ENCODE measurements around the gene KBTBD12.
A peak's percentile ranks its signal among the peaks of the same experiment; 100 is the strongest.
"Not testable (repeated sequence)": the region's sequence is repeated elsewhere in the genome, so short reads cannot be mapped to it uniquely, and the experiment has no call there.

Gene KBTBD12

DNA sequence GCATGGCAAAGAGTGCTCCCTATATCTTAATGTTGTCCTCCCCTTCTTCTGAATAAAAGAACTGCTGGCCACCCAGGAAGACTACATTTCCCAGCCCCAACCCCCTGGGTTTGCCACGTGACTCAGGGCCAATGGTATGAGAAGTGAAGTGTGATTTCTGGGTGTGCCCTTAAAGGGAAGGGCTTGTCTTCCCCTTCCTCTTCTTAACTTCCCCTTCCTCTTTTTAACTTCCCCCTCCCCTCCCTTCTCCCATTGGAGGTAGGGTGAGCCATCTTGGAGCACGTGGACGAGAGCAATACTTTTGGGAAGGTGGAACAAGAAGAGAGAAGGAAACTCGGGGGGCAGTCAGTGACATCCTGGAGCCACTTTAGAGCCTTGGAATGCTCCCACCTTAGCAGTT lies 6.8 kb upstream of the KBTBD12 start:
- H3K4me3 ChIP-seq (ENCODE audit: low read depth, low read length) = no peak overlapping the region
- peak; percentile 35 for DNase-seq (ENCODE audit: low read depth)

DNA sequence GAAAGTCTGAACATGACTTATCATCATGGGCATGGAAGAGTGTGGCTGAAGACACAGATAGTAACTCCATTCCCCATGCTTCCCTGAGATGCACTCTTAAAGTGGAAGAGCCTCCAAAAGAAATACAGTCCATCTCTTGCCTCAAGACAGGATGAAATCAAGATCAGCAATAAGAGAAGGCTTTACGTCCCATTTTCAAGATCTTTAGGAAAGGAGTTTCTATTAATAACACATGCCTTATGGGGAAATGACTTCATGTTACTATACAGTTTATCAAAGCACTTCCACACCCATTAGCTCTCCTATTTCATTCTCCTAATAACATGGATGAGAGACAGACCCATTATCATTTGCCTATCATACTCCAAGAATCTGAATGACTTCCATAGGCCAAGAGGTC lies 6.1 kb upstream of the KBTBD12 start:
- DNase-seq (ENCODE audit: low read depth) = no peak
- TF ChIP-seq, protein P1, sequence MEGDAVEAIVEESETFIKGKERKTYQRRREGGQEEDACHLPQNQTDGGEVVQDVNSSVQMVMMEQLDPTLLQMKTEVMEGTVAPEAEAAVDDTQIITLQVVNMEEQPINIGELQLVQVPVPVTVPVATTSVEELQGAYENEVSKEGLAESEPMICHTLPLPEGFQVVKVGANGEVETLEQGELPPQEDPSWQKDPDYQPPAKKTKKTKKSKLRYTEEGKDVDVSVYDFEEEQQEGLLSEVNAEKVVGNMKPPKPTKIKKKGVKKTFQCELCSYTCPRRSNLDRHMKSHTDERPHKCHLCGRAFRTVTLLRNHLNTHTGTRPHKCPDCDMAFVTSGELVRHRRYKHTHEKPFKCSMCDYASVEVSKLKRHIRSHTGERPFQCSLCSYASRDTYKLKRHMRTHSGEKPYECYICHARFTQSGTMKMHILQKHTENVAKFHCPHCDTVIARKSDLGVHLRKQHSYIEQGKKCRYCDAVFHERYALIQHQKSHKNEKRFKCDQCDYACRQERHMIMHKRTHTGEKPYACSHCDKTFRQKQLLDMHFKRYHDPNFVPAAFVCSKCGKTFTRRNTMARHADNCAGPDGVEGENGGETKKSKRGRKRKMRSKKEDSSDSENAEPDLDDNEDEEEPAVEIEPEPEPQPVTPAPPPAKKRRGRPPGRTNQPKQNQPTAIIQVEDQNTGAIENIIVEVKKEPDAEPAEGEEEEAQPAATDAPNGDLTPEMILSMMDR (IDR thresholded peaks at IDR 0.05; ENCODE audit: low read depth, low read length) = no peak
- TF ChIP-seq POLR2A (IDR thresholded peaks at IDR 0.05; ENCODE audit: extremely low read depth, insufficient read length) = no peak
- no peak for TF ChIP-seq MYC (IDR thresholded peaks at IDR 0.05; ENCODE audit: low read depth, low read length)
- TF ChIP-seq, protein P2, sequence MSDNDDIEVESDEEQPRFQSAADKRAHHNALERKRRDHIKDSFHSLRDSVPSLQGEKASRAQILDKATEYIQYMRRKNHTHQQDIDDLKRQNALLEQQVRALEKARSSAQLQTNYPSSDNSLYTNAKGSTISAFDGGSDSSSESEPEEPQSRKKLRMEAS (IDR thresholded peaks at IDR 0.05; ENCODE audit: low read depth, low read length) = no peak
- no peak overlapping the region for H3K4me3 ChIP-seq (ENCODE audit: low read depth, low read length)

More for the DNA sequence above, 6.8 kb upstream of the KBTBD12 start:
- TF ChIP-seq, protein P2 (IDR thresholded peaks at IDR 0.05; ENCODE audit: low read depth, low read length) = no peak
- no peak for TF ChIP-seq MYC (IDR thresholded peaks at IDR 0.05; ENCODE audit: low read depth, low read length)
- TF ChIP-seq POLR2A (IDR thresholded peaks at IDR 0.05; ENCODE audit: extremely low read depth, insufficient read length) = no peak
- TF ChIP-seq, protein P1 (IDR thresholded peaks at IDR 0.05; ENCODE audit: low read depth, low read length) = no peak

DNA sequence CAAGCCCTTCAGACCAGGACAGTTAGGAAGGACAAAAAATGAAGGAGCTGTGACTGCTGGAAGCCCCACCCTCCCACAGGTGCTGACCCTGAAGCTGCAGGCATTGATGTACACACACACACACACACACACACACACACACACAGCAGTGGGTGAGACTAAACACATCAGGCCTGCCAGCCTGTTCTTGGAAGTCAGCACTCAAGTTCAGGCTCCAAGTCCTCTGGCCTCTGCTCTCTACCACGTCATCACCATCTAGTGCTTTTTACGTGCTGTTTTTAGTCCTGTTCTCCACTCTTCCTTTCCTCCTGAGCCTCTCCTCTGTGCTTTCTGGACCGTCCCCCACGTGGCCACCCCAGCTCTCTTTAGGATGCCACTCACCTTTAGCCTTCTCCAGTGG lies 5.4 kb upstream of the KBTBD12 start:
- DNase-seq (ENCODE audit: low read depth) = no peak
- no peak overlapping the region for H3K4me3 ChIP-seq (ENCODE audit: low read depth, low read length)
- TF ChIP-seq, protein P2 (IDR thresholded peaks at IDR 0.05; ENCODE audit: low read depth, low read length) = no peak
- TF ChIP-seq, protein P1 (IDR thresholded peaks at IDR 0.05; ENCODE audit: low read depth, low read length) = no peak
- TF ChIP-seq MYC (IDR thresholded peaks at IDR 0.05; ENCODE audit: low read depth, low read length) (no peak), POLR2A (IDR thresholded peaks at IDR 0.05; ENCODE audit: extremely low read depth, insufficient read length) (no peak)

DNA sequence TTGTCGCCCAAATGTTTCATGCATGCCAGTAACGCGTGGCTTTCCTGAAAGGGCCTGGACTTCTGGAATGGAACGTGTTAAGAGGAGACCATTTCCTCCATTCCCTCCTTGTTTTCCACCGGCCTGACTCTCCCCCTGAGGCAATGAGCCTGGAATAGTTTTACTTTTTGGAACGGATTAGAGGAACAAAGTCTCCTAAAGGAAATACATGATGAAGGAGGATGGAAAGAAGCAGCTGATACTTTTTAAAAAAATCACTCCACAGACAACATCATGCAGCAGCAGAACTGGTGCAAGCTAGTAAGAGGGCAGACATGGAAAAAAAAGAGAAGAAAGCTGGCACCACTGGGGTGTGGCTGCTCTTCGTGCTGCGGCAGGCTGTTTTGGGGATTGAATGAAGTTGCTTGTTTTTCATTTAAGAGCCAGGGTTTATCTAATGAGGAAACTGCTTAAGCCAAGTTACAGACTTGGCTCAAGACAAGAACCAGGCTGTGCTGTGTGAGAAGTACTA lies 3.6 kb upstream of the KBTBD12 start:
- DNase-seq (ENCODE audit: low read depth) = no peak
- no peak overlapping the region for H3K4me3 ChIP-seq (ENCODE audit: low read depth, low read length)
- TF ChIP-seq POLR2A (IDR thresholded peaks at IDR 0.05; ENCODE audit: extremely low read depth, insufficient read length) (no peak), MYC (IDR thresholded peaks at IDR 0.05; ENCODE audit: low read depth, low read length) (no peak)
- TF ChIP-seq, protein P1 (IDR thresholded peaks at IDR 0.05; ENCODE audit: low read depth, low read length) = no peak
- TF ChIP-seq, protein P2 (IDR thresholded peaks at IDR 0.05; ENCODE audit: low read depth, low read length) = no peak

DNA sequence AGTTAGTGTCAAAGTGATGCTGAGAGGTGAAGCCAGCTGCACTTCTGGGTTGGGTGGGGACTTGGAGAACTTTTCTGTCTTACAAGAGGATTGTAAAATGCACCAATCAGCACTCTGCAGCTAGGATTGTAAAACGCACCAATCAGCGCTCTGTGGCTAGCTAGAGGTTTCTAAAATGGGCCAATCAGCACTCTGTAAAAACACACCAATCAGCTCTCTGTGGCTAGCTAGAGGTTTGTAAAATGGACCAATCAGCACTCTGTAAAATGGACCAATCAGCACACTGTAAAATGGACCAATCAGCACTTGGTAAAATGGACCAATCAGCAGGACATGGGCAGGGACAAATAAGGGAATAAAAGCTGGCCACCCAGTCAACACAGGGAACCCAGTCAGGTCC lies 1.2 kb upstream of the KBTBD12 start:
- H3K4me3 ChIP-seq (ENCODE audit: low read depth, low read length); DNase-seq (ENCODE audit: low read depth): not testable (repeated sequence)

DNA sequence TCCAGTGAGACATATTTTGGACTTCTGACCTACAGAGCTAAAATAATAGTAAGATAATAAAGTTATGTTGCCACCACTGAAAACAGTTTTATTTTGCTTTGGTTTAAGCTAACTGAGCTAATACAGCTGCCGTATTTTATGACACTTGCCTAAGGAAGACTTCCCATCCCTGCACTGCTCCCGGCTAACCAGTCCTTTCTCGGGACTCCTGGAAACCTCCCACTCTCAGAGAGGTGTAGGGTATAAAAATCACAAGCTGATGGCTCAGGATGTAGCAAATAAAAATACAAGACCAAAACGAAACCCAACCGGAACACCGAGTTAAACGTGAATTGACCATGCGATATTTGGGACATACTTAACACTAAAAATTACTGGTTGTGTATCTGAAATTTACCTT lies 448 bp upstream of the KBTBD12 start:
- TF ChIP-seq MYC (IDR thresholded peaks at IDR 0.05; ENCODE audit: low read depth, low read length) (no peak), POLR2A (IDR thresholded peaks at IDR 0.05; ENCODE audit: extremely low read depth, insufficient read length) (no peak)
- TF ChIP-seq, protein P1 (IDR thresholded peaks at IDR 0.05; ENCODE audit: low read depth, low read length) = no peak
- TF ChIP-seq, protein P2 (IDR thresholded peaks at IDR 0.05; ENCODE audit: low read depth, low read length) = no peak

More for the DNA sequence above, 448 bp upstream of the KBTBD12 start:
- DNase-seq (ENCODE audit: low read depth) = no peak
- H3K4me3 ChIP-seq (ENCODE audit: low read depth, low read length) = no peak overlapping the region

Measured in NB4 (cell line).